Activated naive CD8-positive, alpha-beta T cell treated with anti-CD3 and anti-CD28 coated beads for 36 hours (primary cell): Measurements from ENCODE around the gene BLOC1S2. TPM values are rescaled to one million over a fixed set of nuclear protein-coding genes. Genes with fewer than 3 reads are reported as not detected.
A peak's percentile ranks its signal among the peaks of the same experiment; 100 is the strongest.

ENCODE experiments used
- DNase-seq: peaks from one replicate; pipeline ENCODE4 v3.0.0; 2021
- H3K27ac Mint-ChIP-seq: one replicate; pipeline ENCODE4 v1.8.0; 2022; ENCODE audit warnings: mild to moderate bottlenecking, moderate library complexity, mixed read lengths
- H3K27me3 Mint-ChIP-seq: one replicate; pipeline ENCODE4 v1.8.0; 2022; ENCODE audit warnings: mild to moderate bottlenecking, mixed read lengths
- H3K36me3 Mint-ChIP-seq: one replicate; pipeline ENCODE4 v1.8.0; 2021; ENCODE audit warnings: mild to moderate bottlenecking, mixed read lengths
- H3K4me1 Mint-ChIP-seq: one replicate; pipeline ENCODE4 v1.8.0; 2021; ENCODE audit warnings: mixed read lengths
- H3K4me3 Mint-ChIP-seq: one replicate; pipeline ENCODE4 v1.8.0; 2022; ENCODE audit warnings: mild to moderate bottlenecking, moderate library complexity, mixed read lengths
- H3K9me3 Mint-ChIP-seq: one replicate; pipeline ENCODE4 v1.8.0; 2022; ENCODE audit warnings: mixed read lengths
- total RNA-seq, 2 experiments: library from RNA; stranded (reverse); gene quantifications; one replicate each; pipeline ENCODE4 v1.2.3, GENCODE V29; 2021

BLOC1S2 gene
- total RNA-seq, 2 experiments from 2014 or later, result 57.1 to 62.6 TPM

GRCh38 chr10:100265821-100266485 is 20.5 kb downstream of the BLOC1S2 start:
- H3K27ac Mint-ChIP-seq, result no peak overlapping the region
- peaks cover 9% of the 10 kb centered on the region for H3K36me3 Mint-ChIP-seq
- DNase-seq, result no peak

GRCh38 chr10:100254191-100254590 is 32.3 kb downstream of the BLOC1S2 start:
- H3K9me3 Mint-ChIP-seq, result no peaks in the 10 kb centered on the region

More at GRCh38 chr10:100265821-100266485, 20.5 kb downstream of the BLOC1S2 start:
- no peaks in the 10 kb centered on the region for H3K9me3 Mint-ChIP-seq
- peaks cover 28% of the 10 kb centered on the region for H3K4me1 Mint-ChIP-seq
- H3K4me3 Mint-ChIP-seq, result peak overlapping the region; percentile 99
- H3K27me3 Mint-ChIP-seq, result no peaks in the 10 kb centered on the region

DNA sequence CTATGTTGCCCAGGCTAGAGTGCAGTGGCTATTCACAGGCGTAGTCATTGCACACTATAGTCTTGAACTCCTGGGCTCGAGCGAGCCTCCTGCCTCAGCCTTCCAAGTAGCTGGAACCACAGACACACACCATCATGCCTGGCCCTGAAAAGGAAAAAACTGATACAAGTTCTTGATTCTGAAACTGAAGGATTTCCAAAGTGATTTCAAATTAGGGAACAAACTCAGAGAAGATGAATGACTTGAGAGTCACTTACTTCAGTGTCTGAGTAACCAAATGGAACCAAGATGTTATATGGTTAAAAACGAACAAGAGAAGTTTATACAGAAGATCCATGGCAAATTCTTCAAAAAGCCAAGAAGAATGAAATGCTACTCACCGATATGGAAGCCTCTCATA is 33.4 kb downstream of the BLOC1S2 start:
- H3K36me3 Mint-ChIP-seq, result peaks cover 24% of the 10 kb centered on the region
- H3K27me3 Mint-ChIP-seq, result no peaks in the 10 kb centered on the region
- no peak overlapping the region for H3K27ac Mint-ChIP-seq
- H3K4me3 Mint-ChIP-seq, result no peak overlapping the region
- H3K4me1 Mint-ChIP-seq, result no peaks in the 10 kb centered on the region
- no peaks in the 10 kb centered on the region for H3K9me3 Mint-ChIP-seq
- no peak for DNase-seq

More at GRCh38 chr10:100254191-100254590, 32.3 kb downstream of the BLOC1S2 start:
- Mint-ChIP-seq H3K27ac (no peak overlapping the region), H3K4me1 (no peaks in the 10 kb centered on the region), H3K4me3 (no peak overlapping the region), H3K36me3 (peaks cover 27% of the 10 kb centered on the region), H3K27me3 (no peaks in the 10 kb centered on the region)
- DNase-seq, result no peak

- Mint-ChIP-seq H3K4me3 (no peak overlapping the region), H3K36me3 (peaks cover 10% of the 10 kb centered on the region), H3K27me3 (no peaks in the 10 kb centered on the region), H3K9me3 (no peaks in the 10 kb centered on the region), H3K27ac (no peak overlapping the region), H3K4me1 (no peaks in the 10 kb centered on the region)
- no peak for DNase-seq
These were observed 37.7 kb downstream of the BLOC1S2 start for GRCh38 chr10:100248820-100249219.

DNA sequence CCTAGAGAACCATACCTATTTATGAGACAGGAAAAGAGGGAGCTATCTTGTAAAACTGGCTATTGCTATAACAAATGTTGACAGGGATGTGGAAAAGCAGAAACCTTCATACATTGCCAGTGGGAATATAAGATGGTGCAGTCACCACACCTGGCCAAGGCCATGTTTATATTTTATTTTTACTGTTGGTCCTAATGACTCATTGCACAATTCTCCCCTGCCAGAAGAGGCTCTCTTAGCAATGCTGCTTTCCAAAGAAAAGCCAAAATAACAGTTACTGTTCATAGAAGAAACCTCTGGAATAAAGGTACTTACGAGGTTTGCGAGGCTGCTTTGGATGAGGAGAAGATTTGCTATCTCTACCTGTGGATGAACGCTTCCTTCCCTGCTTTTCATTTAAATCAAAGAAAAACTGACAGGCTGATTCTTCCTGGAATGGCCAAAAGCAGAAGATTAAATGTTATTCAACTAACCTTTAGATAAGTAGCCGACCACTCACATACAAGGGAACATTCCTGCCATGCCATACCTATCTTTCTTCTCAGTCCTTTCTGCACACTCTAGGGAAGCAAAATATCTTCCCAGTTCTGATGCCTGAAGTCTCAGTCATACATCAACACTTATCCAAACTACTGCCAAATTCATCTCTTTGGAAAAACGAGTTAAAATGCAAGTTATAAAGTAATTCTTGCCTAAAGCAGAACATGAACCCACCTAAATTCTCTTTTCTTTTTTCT is 40.8 kb downstream of the BLOC1S2 start:
- Mint-ChIP-seq H3K9me3 (no peaks in the 10 kb centered on the region), H3K27ac (no peak overlapping the region), H3K4me1 (peaks cover under 1% of the 10 kb centered on the region), H3K36me3 (peaks cover 16% of the 10 kb centered on the region), H3K4me3 (no peak overlapping the region), H3K27me3 (no peaks in the 10 kb centered on the region)
- DNase-seq, result no peak

- H3K4me1 Mint-ChIP-seq, result peaks cover 2% of the 10 kb centered on the region
- peaks cover 19% of the 10 kb centered on the region for H3K36me3 Mint-ChIP-seq
- H3K27me3 Mint-ChIP-seq, result no peaks in the 10 kb centered on the region
- no peak for DNase-seq
- no peak overlapping the region for H3K27ac Mint-ChIP-seq
- no peak overlapping the region for H3K4me3 Mint-ChIP-seq
- no peaks in the 10 kb centered on the region for H3K9me3 Mint-ChIP-seq
These were observed 46.6 kb downstream of the BLOC1S2 start for GRCh38 chr10:100239851-100240250.

DNA sequence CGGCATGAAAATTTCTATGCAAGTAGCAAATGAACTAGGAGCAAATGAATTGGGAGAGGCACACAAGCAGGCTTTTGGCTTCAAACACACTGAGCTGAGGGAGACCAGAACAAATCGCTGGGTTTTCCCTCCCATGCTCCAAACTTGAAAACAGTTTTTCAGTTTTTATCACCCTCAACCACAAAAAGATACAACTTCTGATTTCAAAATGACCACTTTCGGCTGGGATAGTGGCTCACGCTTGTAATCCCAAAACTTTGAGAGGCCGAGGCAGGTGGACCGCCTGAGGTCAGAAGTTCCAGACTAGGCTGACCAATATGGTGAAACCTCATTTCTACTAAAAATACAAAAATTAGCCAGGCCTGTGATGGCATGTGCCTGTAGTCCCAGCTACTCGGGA is 48.1 kb downstream of the BLOC1S2 start:
- peaks cover 15% of the 10 kb centered on the region for H3K36me3 Mint-ChIP-seq
- no peak overlapping the region for H3K4me3 Mint-ChIP-seq
- H3K27ac Mint-ChIP-seq, result no peak overlapping the region
- peaks cover 2% of the 10 kb centered on the region for H3K4me1 Mint-ChIP-seq
- no peak for DNase-seq
- no peaks in the 10 kb centered on the region for H3K9me3 Mint-ChIP-seq
- H3K27me3 Mint-ChIP-seq, result no peaks in the 10 kb centered on the region

DNA sequence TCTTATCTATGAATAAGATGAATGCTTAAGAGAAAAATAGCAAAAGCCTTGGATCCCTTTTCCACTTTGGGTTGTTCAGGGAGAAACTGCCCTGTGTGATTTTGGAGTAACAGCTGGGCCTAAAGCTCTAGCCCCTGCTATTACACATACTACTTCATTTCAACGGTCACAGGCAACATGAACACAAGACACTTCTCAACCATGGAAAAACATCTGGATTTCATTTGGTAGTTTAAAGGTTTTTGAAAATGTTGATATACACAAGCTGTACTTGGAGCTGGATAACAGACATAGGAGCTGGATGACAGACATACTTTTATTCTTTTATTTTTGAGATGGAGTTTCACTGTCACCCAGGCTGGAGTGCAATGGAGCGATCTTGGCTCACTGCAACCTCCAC is 54.4 kb downstream of the BLOC1S2 start:
- H3K4me3 Mint-ChIP-seq, result no peak overlapping the region
- no peaks in the 10 kb centered on the region for H3K27me3 Mint-ChIP-seq
- peaks cover 21% of the 10 kb centered on the region for H3K36me3 Mint-ChIP-seq
- no peak overlapping the region for H3K27ac Mint-ChIP-seq
- DNase-seq, result no peak
- H3K9me3 Mint-ChIP-seq, result peaks cover 2% of the 10 kb centered on the region
- H3K4me1 Mint-ChIP-seq, result peaks cover 16% of the 10 kb centered on the region

GRCh38 chr10:100229819-100230422 is 56.6 kb downstream of the BLOC1S2 start:
- Mint-ChIP-seq H3K27ac (peak overlapping the region; percentile 89), H3K9me3 (peaks cover 2% of the 10 kb centered on the region), H3K36me3 (peaks cover 25% of the 10 kb centered on the region), H3K4me3 (peak overlapping the region; percentile 92), H3K4me1 (peaks cover 24% of the 10 kb centered on the region), H3K27me3 (no peaks in the 10 kb centered on the region)
- DNase-seq, result no peak

DNA sequence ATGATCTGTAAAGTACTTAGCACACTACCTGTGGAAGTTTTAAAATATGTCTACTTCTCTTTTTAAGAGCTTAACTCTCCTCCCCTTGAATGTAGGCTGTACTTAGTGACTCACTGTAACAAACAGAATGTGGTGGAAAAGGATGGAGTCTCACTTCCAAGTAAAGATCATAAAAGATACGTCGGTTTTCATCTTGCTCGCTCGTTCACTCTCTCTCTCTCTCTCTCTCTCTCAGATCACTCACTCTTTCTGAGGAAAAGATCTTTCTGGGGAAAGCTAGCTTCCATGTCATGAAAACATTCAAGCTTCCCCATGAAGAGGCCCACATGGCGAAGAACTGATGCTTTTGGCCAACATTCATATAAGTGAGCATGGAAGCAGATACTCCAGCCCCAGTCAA is 62.6 kb downstream of the BLOC1S2 start:
- peaks cover 21% of the 10 kb centered on the region for H3K36me3 Mint-ChIP-seq
- H3K9me3 Mint-ChIP-seq, result no peaks in the 10 kb centered on the region
- H3K27ac Mint-ChIP-seq, result no peak overlapping the region
- no peaks in the 10 kb centered on the region for H3K27me3 Mint-ChIP-seq
- H3K4me3 Mint-ChIP-seq, result no peak overlapping the region
- no peak for DNase-seq
- H3K4me1 Mint-ChIP-seq, result peaks cover 18% of the 10 kb centered on the region

Other genes with a start within 250 kb of the BLOC1S2 start
- not detected for gene CPN1, start 204.8 kb downstream of the BLOC1S2 start, total RNA-seq
- gene ERLIN1, start 100.7 kb downstream of the BLOC1S2 start, total RNA-seq, result 10 to 100 TPM; 19.6 to 21.4 TPM
- gene CHUK, start 57.1 kb downstream of the BLOC1S2 start, total RNA-seq, result 10 to 100 TPM; 35.5 to 37.8 TPM
- 10 to 100 TPM; 53.6 to 55.0 TPM for gene CWF19L1, start 19.0 kb downstream of the BLOC1S2 start, total RNA-seq
- not detected for gene PKD2L1, start 43.5 kb upstream of the BLOC1S2 start, total RNA-seq
- 100 to 1,000 TPM; 231 to 232 TPM for gene SCD, start 60.6 kb upstream of the BLOC1S2 start, total RNA-seq
- gene WNT8B, start 176.3 kb upstream of the BLOC1S2 start, total RNA-seq, result under 1 TPM in 1 of 2 experiments, not detected in 1; 0.16 TPM
- 10 to 100 TPM; 14.6 to 17.5 TPM for gene SEC31B, start 233.2 kb upstream of the BLOC1S2 start, total RNA-seq
- gene NDUFB8, start 243.2 kb upstream of the BLOC1S2 start, total RNA-seq, result 100 to 1,000 TPM; 311 to 324 TPM
- 10 to 100 TPM; 39.0 to 42.1 TPM for gene HIF1AN, start 249.3 kb upstream of the BLOC1S2 start, total RNA-seq